HK-2 (cell line): ENCODE results near the gene DNHD1.

Source experiments
- DNase-seq: peaks from one replicate; pipeline ENCODE4 v3.0.0-alpha.2; 2018; ENCODE audit not compliant: unreplicated experiment

Gene DNHD1

GRCh38 chr11:6531267-6531752, 34.2 kb downstream of the DNHD1 start:
- DNase-seq: no peak

- DNase-seq: no peak
These were observed 41.4 kb downstream of the DNHD1 start for GRCh38 chr11:6538456-6538855.

- no peak for DNase-seq
These were observed 41.9 kb downstream of the DNHD1 start for GRCh38 chr11:6538945-6539344.

GRCh38 chr11:6539748-6540268, 42.7 kb downstream of the DNHD1 start:
- no peak for DNase-seq

GRCh38 chr11:6541356-6541755, 44.3 kb downstream of the DNHD1 start:
- DNase-seq: no peak

GRCh38 chr11:6542727-6543126, 45.6 kb downstream of the DNHD1 start:
- DNase-seq: no peak

GRCh38 chr11:6544921-6545850, 48.1 kb downstream of the DNHD1 start:
- no peak for DNase-seq

- no peak for DNase-seq
These were observed 49.0 kb downstream of the DNHD1 start for GRCh38 chr11:6545917-6546605.

GRCh38 chr11:6546735-6547134, 49.7 kb downstream of the DNHD1 start:
- DNase-seq: no peak

GRCh38 chr11:6547177-6547576, 50.1 kb downstream of the DNHD1 start:
- no peak for DNase-seq

GRCh38 chr11:6548121-6548520, 51.0 kb downstream of the DNHD1 start:
- DNase-seq: no peak

- no peak for DNase-seq
These were observed 51.6 kb downstream of the DNHD1 start for GRCh38 chr11:6548641-6549040.

GRCh38 chr11:6553634-6554033, 56.6 kb downstream of the DNHD1 start:
- DNase-seq: no peak

- DNase-seq: no peak
These were observed 58.0 kb downstream of the DNHD1 start for GRCh38 chr11:6554828-6555706.

- no peak for DNase-seq
These were observed 59.3 kb downstream of the DNHD1 start for GRCh38 chr11:6556139-6556949.

GRCh38 chr11:6557063-6557462, 60.0 kb downstream of the DNHD1 start:
- DNase-seq: no peak

- DNase-seq: no peak
These were observed 60.9 kb downstream of the DNHD1 start for GRCh38 chr11:6557761-6558674.

- DNase-seq: no peak
These were observed 62.3 kb downstream of the DNHD1 start for GRCh38 chr11:6559369-6559768.

- DNase-seq: no peak
These were observed 64.2 kb downstream of the DNHD1 start for GRCh38 chr11:6561288-6561687.

GRCh38 chr11:6563121-6563619, 66.1 kb downstream of the DNHD1 start:
- no peak for DNase-seq
